HEK293 (cell line): ENCODE data around the gene GALNT9.

Experiments
- KLF1 ChIP-seq: fragments of 450-650 bp; formaldehyde crosslinking; IDR thresholded peaks from 2 replicates; pipeline ENCODE4 v1.5.1; 2016; ENCODE audit warnings: missing biosample characterization, missing genetic modification characterization
- PRDM6 ChIP-seq: fragments of 450-650 bp; formaldehyde crosslinking; IDR thresholded peaks from 2 replicates; pipeline ENCODE4 v1.5.1; 2017; ENCODE audit warnings: missing biosample characterization, missing genetic modification characterization
- SALL2 ChIP-seq: fragments of 450-650 bp; formaldehyde crosslinking; IDR thresholded peaks from 2 replicates; pipeline ENCODE4 v1.5.0; 2017; ENCODE audit warnings: missing biosample characterization, mild to moderate bottlenecking, missing genetic modification characterization, borderline replicate concordance
- ZFP41 ChIP-seq: fragments of 450-650 bp; formaldehyde crosslinking; IDR thresholded peaks from 2 replicates; pipeline ENCODE4 v1.5.1; 2016; ENCODE audit warnings: missing biosample characterization, missing genetic modification characterization, borderline replicate concordance
- ZNF280C ChIP-seq: fragments of 450-650 bp; formaldehyde crosslinking; IDR thresholded peaks from 2 replicates; pipeline ENCODE4 v1.5.1; 2016; ENCODE audit warnings: missing biosample characterization, missing genetic modification characterization
- TF ChIP-seq, protein P1 (sequence below): fragments of 450-650 bp; formaldehyde crosslinking; IDR thresholded peaks from 2 replicates; pipeline ENCODE4 v1.5.1; 2016; ENCODE audit warnings: missing biosample characterization, missing genetic modification characterization

DNA sequence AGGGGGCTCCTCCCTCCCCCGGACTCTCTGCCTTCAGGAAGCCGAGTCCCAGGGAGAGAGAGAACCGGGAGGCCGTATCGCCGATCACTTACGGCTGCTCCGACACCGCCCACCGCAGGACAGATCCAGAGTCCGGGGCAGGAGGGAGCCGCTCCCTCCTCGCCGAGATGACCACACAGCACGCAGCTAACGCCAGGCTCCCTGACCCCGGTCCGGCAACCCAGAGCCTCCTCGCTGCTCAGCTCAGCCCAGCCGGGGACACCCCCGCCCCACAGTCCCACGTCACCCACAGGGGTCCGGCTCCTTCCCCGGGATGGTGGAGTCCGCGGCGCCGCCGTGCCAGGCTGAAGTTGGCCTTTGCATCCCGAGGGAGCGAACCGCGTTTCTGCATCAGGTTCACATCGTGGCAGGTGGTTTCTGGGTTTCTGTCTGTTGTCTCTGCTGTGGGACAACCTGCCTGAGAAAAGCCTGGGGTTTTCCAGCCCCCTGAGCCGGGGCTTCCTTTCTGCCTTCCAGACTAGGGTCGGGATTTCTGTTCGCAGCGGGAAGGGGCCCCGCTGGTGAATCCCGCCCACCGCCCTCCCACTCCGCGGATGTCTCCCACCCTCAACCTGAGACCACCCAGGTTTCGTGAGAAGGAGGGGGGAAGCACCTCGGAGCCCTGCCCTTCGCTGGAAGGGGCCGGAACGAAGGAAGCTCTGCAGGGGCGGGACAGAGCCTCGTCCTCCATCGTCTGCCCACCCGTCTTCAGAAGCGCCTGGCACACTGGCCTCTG is 123.9 kb downstream of the GALNT9 start:
- no peak for TF ChIP-seq KLF1 (tag by site-specific recombination)
- no peak for TF ChIP-seq PRDM6 (tag by site-specific recombination)
- TF ChIP-seq ZFP41 (tag by site-specific recombination): no peak
- TF ChIP-seq SALL2 (tag by site-specific recombination): no peak
- TF ChIP-seq, protein P1, sequence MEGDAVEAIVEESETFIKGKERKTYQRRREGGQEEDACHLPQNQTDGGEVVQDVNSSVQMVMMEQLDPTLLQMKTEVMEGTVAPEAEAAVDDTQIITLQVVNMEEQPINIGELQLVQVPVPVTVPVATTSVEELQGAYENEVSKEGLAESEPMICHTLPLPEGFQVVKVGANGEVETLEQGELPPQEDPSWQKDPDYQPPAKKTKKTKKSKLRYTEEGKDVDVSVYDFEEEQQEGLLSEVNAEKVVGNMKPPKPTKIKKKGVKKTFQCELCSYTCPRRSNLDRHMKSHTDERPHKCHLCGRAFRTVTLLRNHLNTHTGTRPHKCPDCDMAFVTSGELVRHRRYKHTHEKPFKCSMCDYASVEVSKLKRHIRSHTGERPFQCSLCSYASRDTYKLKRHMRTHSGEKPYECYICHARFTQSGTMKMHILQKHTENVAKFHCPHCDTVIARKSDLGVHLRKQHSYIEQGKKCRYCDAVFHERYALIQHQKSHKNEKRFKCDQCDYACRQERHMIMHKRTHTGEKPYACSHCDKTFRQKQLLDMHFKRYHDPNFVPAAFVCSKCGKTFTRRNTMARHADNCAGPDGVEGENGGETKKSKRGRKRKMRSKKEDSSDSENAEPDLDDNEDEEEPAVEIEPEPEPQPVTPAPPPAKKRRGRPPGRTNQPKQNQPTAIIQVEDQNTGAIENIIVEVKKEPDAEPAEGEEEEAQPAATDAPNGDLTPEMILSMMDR (tag by site-specific recombination): no peak
- no peak for TF ChIP-seq ZNF280C (tag by site-specific recombination)
